Body of pancreas (tissue), 4 donors: Measurements from ENCODE around the gene SYNJ2.
"Not testable (repeated sequence)": the region's sequence is repeated elsewhere in the genome, so short reads cannot be mapped to it uniquely, and the experiment has no call there.

ENCODE experiments used
- POLR2A ChIP-seq, 3 donors: fragments of 450-650 bp; IDR thresholded peaks; one replicate each; pipeline ENCODE4 v1.6.1; 2016; ENCODE audit warnings: antibody characterized with exemption in 3 of 3, mild to moderate bottlenecking in 2 of 3
- TF ChIP-seq, protein P1 (sequence below), 7 experiments: fragments of 450-650 bp in 4 of 7; fragments of 200-600 bp in 3 of 7; sonication (generic) in 3 of 7; IDR thresholded peaks; one replicate each; pipeline ENCODE4 v1.5.1; 2016 to 2019; ENCODE audit warnings: antibody characterized with exemption in 7 of 7

DNA sequence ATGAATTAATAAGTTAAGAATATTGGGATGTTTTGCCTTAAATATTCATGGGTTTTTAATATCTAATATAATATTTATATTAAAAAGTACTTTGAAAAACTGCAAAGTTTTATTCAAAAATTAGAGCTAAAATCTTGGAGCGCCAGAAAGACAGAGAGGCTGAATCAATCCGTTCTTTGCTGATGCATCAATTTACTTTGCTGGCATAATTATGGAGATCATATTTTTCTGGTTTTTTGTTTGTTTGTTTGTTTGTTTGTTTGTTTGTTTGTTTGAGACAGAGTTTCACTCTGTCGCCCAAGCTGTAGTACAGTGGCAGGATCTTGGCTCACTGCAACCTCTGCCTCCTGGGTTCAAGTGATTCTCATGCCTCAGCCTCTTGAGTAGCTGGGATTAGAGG lies 9.5 kb upstream of the SYNJ2 start:
- TF ChIP-seq, protein P1, sequence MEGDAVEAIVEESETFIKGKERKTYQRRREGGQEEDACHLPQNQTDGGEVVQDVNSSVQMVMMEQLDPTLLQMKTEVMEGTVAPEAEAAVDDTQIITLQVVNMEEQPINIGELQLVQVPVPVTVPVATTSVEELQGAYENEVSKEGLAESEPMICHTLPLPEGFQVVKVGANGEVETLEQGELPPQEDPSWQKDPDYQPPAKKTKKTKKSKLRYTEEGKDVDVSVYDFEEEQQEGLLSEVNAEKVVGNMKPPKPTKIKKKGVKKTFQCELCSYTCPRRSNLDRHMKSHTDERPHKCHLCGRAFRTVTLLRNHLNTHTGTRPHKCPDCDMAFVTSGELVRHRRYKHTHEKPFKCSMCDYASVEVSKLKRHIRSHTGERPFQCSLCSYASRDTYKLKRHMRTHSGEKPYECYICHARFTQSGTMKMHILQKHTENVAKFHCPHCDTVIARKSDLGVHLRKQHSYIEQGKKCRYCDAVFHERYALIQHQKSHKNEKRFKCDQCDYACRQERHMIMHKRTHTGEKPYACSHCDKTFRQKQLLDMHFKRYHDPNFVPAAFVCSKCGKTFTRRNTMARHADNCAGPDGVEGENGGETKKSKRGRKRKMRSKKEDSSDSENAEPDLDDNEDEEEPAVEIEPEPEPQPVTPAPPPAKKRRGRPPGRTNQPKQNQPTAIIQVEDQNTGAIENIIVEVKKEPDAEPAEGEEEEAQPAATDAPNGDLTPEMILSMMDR (IDR thresholded peaks at IDR 0.05): not testable (repeated sequence)
- TF ChIP-seq POLR2A (IDR thresholded peaks at IDR 0.05): not testable (repeated sequence)
